Measurements from ENCODE around the gene PRXL2A. TPM values are rescaled to one million over a fixed set of nuclear protein-coding genes. Genes with fewer than 3 reads are reported as not detected.
A peak's percentile ranks its signal among the peaks of the same experiment; 100 is the strongest.

The PRXL2A gene
- total and polyA plus RNA-seq, 3 experiments from 2014 or later, result 8.1 to 9.4 (median 8.3) TPM

- Mint-ChIP-seq H3K27ac (no peak overlapping the region), H3K4me3 (no peak overlapping the region), H3K9me3 (no peaks in the 10 kb centered on the region), H3K36me3 (peaks cover 0 to 2% (median 0%) of the 10 kb centered on the region in 3 donors), H3K27me3 (peaks cover 9 to 18% of the 10 kb centered on the region in 2 donors), H3K4me1 (no peaks in the 10 kb centered on the region)
- Histone ChIP-seq H3K27me3 (ENCODE audit: insufficient read depth, low read length, poor library complexity, severe bottlenecking) (peaks cover 3% of the 10 kb centered on the region), H3K4me1 (ENCODE audit: insufficient read depth, low read length) (no peaks in the 10 kb centered on the region), H3K4me3 (ENCODE audit: low read length) (no peak overlapping the region), H3K9me3 (ENCODE audit: low read length) (no peaks in the 10 kb centered on the region), H3K36me3 (ENCODE audit: insufficient read depth, low read length) (no peaks in the 10 kb centered on the region), H3K27ac (ENCODE audit: low read depth, low read length) (no peak overlapping the region)
- ChIA-PET POLR2A (no interaction called here), CTCF (interaction anchor here (19.3 kb wide), 1 partner anchor 68 kb away, joined by 450 read pairs; no protein-coding TSS in a partner anchor)
- DNase-seq, result no peak
Observed at GRCh38 chr10:80437227-80437626, 28.9 kb downstream of the PRXL2A start.

- CTCF ChIA-PET, result interaction anchor here (19.3 kb wide), 1 partner anchor 64 kb away, joined by 450 read pairs; no protein-coding TSS in a partner anchor
- Mint-ChIP-seq H3K36me3 (no peaks in the 10 kb centered on the region), H3K4me1 (peaks cover 24 to 33% (median 30%) of the 10 kb centered on the region in 3 donors), H3K4me3 (no peak overlapping the region), H3K9me3 (no peaks in the 10 kb centered on the region), H3K27me3 (peaks cover 5 to 18% of the 10 kb centered on the region in 2 donors), H3K27ac (no peak overlapping the region)
- no peaks in the 10 kb centered on the region for H3K36me3 ChIP-seq (ENCODE audit: insufficient read depth, low read length)
- H3K27me3 ChIP-seq (ENCODE audit: insufficient read depth, low read length, poor library complexity, severe bottlenecking), result peaks cover 3% of the 10 kb centered on the region
- no peak overlapping the region for H3K27ac ChIP-seq (ENCODE audit: low read depth, low read length)
- no peak overlapping the region for H3K4me3 ChIP-seq (ENCODE audit: low read length)
- peaks cover 23% of the 10 kb centered on the region for H3K4me1 ChIP-seq (ENCODE audit: insufficient read depth, low read length)
- POLR2A ChIA-PET, result no interaction called here
- H3K9me3 ChIP-seq (ENCODE audit: low read length), result no peaks in the 10 kb centered on the region
- no peak for DNase-seq
Observed at GRCh38 chr10:80441831-80442230, 33.5 kb downstream of the PRXL2A start.

GRCh38 chr10:80442879-80443278 lies 34.5 kb downstream of the PRXL2A start:
- no peak overlapping the region for H3K27ac ChIP-seq (ENCODE audit: low read depth, low read length)
- H3K4me3 ChIP-seq (ENCODE audit: low read length), result no peak overlapping the region
- H3K27me3 ChIP-seq (ENCODE audit: insufficient read depth, low read length, poor library complexity, severe bottlenecking), result no peaks in the 10 kb centered on the region
- CTCF ChIA-PET, result interaction anchor here (2.5 to 19.3 kb wide), 4 partner anchors 11 to 63 kb away, joined by 20 to 450 read pairs (median 52); partner anchors contain the start of gene TSPAN14
- H3K4me1 ChIP-seq (ENCODE audit: insufficient read depth, low read length), result peaks cover 30% of the 10 kb centered on the region
- Mint-ChIP-seq H3K9me3 (no peaks in the 10 kb centered on the region), H3K27ac (no peak overlapping the region), H3K4me1 (peaks cover 24 to 41% (median 40%) of the 10 kb centered on the region in 3 donors), H3K36me3 (no peaks in the 10 kb centered on the region), H3K4me3 (no peak overlapping the region), H3K27me3 (peaks cover 1 to 7% of the 10 kb centered on the region in 2 donors)
- H3K36me3 ChIP-seq (ENCODE audit: insufficient read depth, low read length), result no peaks in the 10 kb centered on the region
- DNase-seq, result no peak
- POLR2A ChIA-PET, result no interaction called here
- H3K9me3 ChIP-seq (ENCODE audit: low read length), result no peaks in the 10 kb centered on the region

- H3K36me3 ChIP-seq (ENCODE audit: insufficient read depth, low read length), result no peaks in the 10 kb centered on the region
- Mint-ChIP-seq H3K4me3 (no peak overlapping the region), H3K9me3 (no peaks in the 10 kb centered on the region), H3K27me3 (peaks cover 1 to 3% of the 10 kb centered on the region in 2 donors), H3K4me1 (peaks cover 24 to 47% (median 44%) of the 10 kb centered on the region in 3 donors), H3K36me3 (no peaks in the 10 kb centered on the region), H3K27ac (peak overlapping the region in 2 of 8 donors; percentile 17 to 59)
- DNase-seq, result peak in 1 of 5 donors; percentile 28
- no peaks in the 10 kb centered on the region for H3K9me3 ChIP-seq (ENCODE audit: low read length)
- H3K4me3 ChIP-seq (ENCODE audit: low read length), result no peak overlapping the region
- no peak overlapping the region for H3K27ac ChIP-seq (ENCODE audit: low read depth, low read length)
- H3K4me1 ChIP-seq (ENCODE audit: insufficient read depth, low read length), result peaks cover 30% of the 10 kb centered on the region
- ChIA-PET POLR2A (interaction anchor here (1.9 kb wide), 1 partner anchor 45 kb away, joined by 7 read pairs; no protein-coding TSS in a partner anchor), CTCF (interaction anchor here (0.9 to 19.3 kb wide), 12 partner anchors 10 to 176 kb away, joined by 3 to 450 read pairs (median 8); partner anchors contain the start of gene TSPAN14)
- no peaks in the 10 kb centered on the region for H3K27me3 ChIP-seq (ENCODE audit: insufficient read depth, low read length, poor library complexity, severe bottlenecking)
Observed at GRCh38 chr10:80443531-80443974, 35.2 kb downstream of the PRXL2A start.

- ChIA-PET POLR2A (interaction anchor here (1.0 to 1.9 kb wide), 4 partner anchors 11 to 62 kb away, joined by 4 to 7 read pairs (median 6); no protein-coding TSS in a partner anchor), CTCF (interaction anchor here (0.9 to 19.3 kb wide), 15 partner anchors 9 to 175 kb away, joined by 3 to 450 read pairs (median 7); partner anchors contain the start of gene TSPAN14)
- no peaks in the 10 kb centered on the region for H3K36me3 ChIP-seq (ENCODE audit: insufficient read depth, low read length)
- peaks cover 30% of the 10 kb centered on the region for H3K4me1 ChIP-seq (ENCODE audit: insufficient read depth, low read length)
- H3K36me3 Mint-ChIP-seq, result no peaks in the 10 kb centered on the region
- peaks cover 0 to 1% of the 10 kb centered on the region in 2 donors for H3K27me3 Mint-ChIP-seq
- peak overlapping the region in 6 of 8 donors; percentile 15 to 61 (median 40) for H3K27ac Mint-ChIP-seq
- peak overlapping the region in 1 of 7 donors; percentile 75 for H3K4me3 Mint-ChIP-seq
- H3K9me3 Mint-ChIP-seq, result no peaks in the 10 kb centered on the region
- no peak overlapping the region for H3K4me3 ChIP-seq (ENCODE audit: low read length)
- H3K4me1 Mint-ChIP-seq, result peaks cover 24 to 53% (median 44%) of the 10 kb centered on the region in 3 donors
- no peaks in the 10 kb centered on the region for H3K9me3 ChIP-seq (ENCODE audit: low read length)
- no peak for DNase-seq
- H3K27ac ChIP-seq (ENCODE audit: low read depth, low read length), result no peak overlapping the region
- H3K27me3 ChIP-seq (ENCODE audit: insufficient read depth, low read length, poor library complexity, severe bottlenecking), result no peaks in the 10 kb centered on the region
Observed at GRCh38 chr10:80444124-80444523, 35.8 kb downstream of the PRXL2A start.

GRCh38 chr10:80444646-80445319 lies 36.4 kb downstream of the PRXL2A start:
- Mint-ChIP-seq H3K4me1 (peaks cover 24 to 56% (median 44%) of the 10 kb centered on the region in 3 donors), H3K27me3 (no peaks in the 10 kb centered on the region), H3K9me3 (no peaks in the 10 kb centered on the region), H3K4me3 (no peak overlapping the region), H3K36me3 (no peaks in the 10 kb centered on the region), H3K27ac (peak overlapping the region in 7 of 8 donors; percentile 13 to 76 (median 38))
- POLR2A ChIA-PET, result interaction anchor here (1.0 to 1.9 kb wide), 4 partner anchors 10 to 61 kb away, joined by 4 to 7 read pairs (median 6); no protein-coding TSS in a partner anchor
- DNase-seq, result peak in 4 of 5 donors; percentile 16 to 83 (median 60)
- H3K36me3 ChIP-seq (ENCODE audit: insufficient read depth, low read length), result no peaks in the 10 kb centered on the region
- H3K9me3 ChIP-seq (ENCODE audit: low read length), result no peaks in the 10 kb centered on the region
- CTCF ChIA-PET, result interaction anchor here (0.7 to 19.3 kb wide), 19 partner anchors 9 to 174 kb away, joined by 3 to 450 read pairs (median 5); partner anchors contain the start of gene TSPAN14
- no peak overlapping the region for H3K27ac ChIP-seq (ENCODE audit: low read depth, low read length)
- H3K4me3 ChIP-seq (ENCODE audit: low read length), result no peak overlapping the region
- H3K4me1 ChIP-seq (ENCODE audit: insufficient read depth, low read length), result peaks cover 30% of the 10 kb centered on the region
- H3K27me3 ChIP-seq (ENCODE audit: insufficient read depth, low read length, poor library complexity, severe bottlenecking), result no peaks in the 10 kb centered on the region

- Mint-ChIP-seq H3K4me3 (no peak overlapping the region), H3K27ac (peak overlapping the region in 7 of 8 donors; percentile 6 to 93 (median 76)), H3K36me3 (no peaks in the 10 kb centered on the region), H3K27me3 (no peaks in the 10 kb centered on the region), H3K4me1 (peaks cover 24 to 56% (median 44%) of the 10 kb centered on the region in 3 donors), H3K9me3 (no peaks in the 10 kb centered on the region)
- Histone ChIP-seq H3K27ac (ENCODE audit: low read depth, low read length) (no peak overlapping the region), H3K36me3 (ENCODE audit: insufficient read depth, low read length) (no peaks in the 10 kb centered on the region), H3K9me3 (ENCODE audit: low read length) (no peaks in the 10 kb centered on the region), H3K27me3 (ENCODE audit: insufficient read depth, low read length, poor library complexity, severe bottlenecking) (no peaks in the 10 kb centered on the region), H3K4me1 (ENCODE audit: insufficient read depth, low read length) (peaks cover 30% of the 10 kb centered on the region), H3K4me3 (ENCODE audit: low read length) (no peak overlapping the region)
- POLR2A ChIA-PET, result no interaction called here
- CTCF ChIA-PET, result interaction anchor here (1.0 to 19.3 kb wide), 4 partner anchors 17 to 58 kb away, joined by 3 to 450 read pairs (median 4); no protein-coding TSS in a partner anchor
- DNase-seq, result no peak
Observed at GRCh38 chr10:80447436-80448190, 39.3 kb downstream of the PRXL2A start.
